Head of caudate nucleus (tissue), 42 donors: ENCODE measurements around the gene TSPAN15.
A peak's percentile ranks its signal among the peaks of the same experiment; 100 is the strongest.

ENCODE experiments used
- DNase-seq, 42 donors: peaks; one replicate each; pipeline versions ENCODE4 v3.0.0 to v3.0.0-alpha.2; 2020 to 2021; ENCODE audit warnings: mixed read lengths in 7 of 42
- intact Hi-C: fragments of 100-400 bp; cut with DNase I; formaldehyde crosslinking; loops from one replicate; pipeline ENCODE4 v1.15.0; 2022

TSPAN15 gene

DNA sequence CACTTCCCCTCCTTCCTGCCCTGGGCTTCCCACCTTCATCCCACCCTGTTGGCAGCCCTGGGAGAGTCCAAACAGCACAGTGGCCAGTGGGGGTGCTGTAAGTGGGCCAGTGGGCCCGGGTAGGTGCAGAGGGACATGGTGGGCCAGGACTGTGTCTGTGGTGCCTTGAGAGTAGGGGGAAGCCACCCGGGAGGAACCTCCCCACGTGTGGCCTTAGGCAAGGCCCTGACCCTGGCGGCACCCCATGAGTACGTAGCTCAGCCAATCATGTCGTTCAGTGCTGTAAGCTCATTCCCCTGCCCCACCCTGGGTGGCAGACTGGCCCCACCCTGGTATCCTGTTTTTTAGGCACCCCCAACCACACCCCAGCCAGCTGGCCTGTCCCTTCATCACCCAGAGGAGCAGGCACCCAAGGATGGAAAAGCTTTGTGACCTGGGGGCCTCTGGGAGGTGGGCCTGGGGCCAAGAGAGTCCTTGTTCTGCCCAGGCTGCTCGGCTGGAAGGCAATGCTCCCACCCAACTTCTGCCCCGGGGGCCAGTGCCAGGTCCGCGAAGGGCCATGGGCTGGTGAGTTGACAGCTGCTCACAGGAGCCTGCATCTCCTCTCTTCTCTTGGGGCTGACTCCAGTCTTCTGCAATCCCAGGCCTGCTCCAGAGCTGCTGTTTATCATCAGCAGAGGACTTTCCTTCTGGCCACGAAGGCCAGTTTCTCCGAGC is 41.6 kb downstream of the TSPAN15 start:
- intact Hi-C loops = no loop called here

GRCh38 chr10:69494626-69495558 is 43.6 kb downstream of the TSPAN15 start:
- DNase-seq = peak; percentile 87 to 98 (median 96)
- intact Hi-C loops = loop anchor here (2.0 kb wide), 1 partner anchor 44 kb away; the partner anchor contains the start of gene TSPAN15

More for the DNA sequence above, 41.6 kb downstream of the TSPAN15 start:
- DNase-seq = peak in 9 of 42 donors; percentile 9 to 49 (median 36)

- DNase-seq = peak in 6 of 42 donors; percentile 6 to 34 (median 22)
Measured at GRCh38 chr10:69495666-69496065, 44.4 kb downstream of the TSPAN15 start.

GRCh38 chr10:69496352-69497230 is 45.3 kb downstream of the TSPAN15 start:
- intact Hi-C loops = no loop called here
- peak in 5 of 42 donors; percentile 10 to 47 (median 28) for DNase-seq

More at GRCh38 chr10:69495666-69496065, 44.4 kb downstream of the TSPAN15 start:
- intact Hi-C loops = loop anchor here (2.0 kb wide), 1 partner anchor 45 kb away; the partner anchor contains the start of gene TSPAN15

GRCh38 chr10:69497231-69497561 is 45.9 kb downstream of the TSPAN15 start:
- peak in 35 of 42 donors; percentile 26 to 83 (median 61) for DNase-seq
- intact Hi-C loops = no loop called here

DNA sequence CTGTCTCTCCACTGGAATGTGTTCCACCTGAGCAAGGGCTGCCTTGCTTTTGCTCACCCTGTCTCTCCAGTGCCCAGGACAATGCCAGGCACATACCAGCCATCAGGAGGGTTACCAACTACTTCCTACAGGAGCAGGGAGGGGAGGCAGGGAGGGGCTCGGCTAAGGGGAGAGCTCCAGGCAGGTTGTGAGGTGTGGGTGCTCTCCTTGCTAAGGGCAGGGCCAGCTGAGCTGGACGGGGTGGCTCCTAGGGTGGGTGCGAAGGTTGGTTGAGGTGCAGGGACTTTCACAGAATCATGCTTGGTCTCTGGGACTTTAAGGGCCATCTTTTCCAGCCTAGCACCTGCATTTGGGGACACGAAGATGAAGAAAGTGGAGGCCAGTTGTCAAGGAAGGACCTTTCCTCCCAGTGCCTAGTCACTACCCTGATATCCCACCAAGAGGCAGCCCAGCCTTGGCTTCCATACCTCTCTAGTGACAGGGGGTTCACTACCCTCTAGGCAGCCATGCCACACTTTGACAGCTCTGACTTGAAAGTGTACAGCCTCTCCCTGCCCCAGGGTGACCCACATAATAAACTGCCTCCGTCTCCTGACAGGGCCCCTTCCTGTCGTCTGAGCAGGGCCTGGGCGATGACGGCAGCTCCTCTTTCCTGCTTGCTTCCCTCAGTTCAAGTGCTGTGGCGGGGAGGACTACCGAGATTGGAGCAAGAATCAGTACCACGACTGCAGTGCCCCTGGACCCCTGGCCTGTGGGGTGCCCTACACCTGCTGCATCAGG is 46.5 kb downstream of the TSPAN15 start:
- intact Hi-C loops = no loop called here
- peak in 8 of 42 donors; percentile 5 to 41 (median 22) for DNase-seq

DNA sequence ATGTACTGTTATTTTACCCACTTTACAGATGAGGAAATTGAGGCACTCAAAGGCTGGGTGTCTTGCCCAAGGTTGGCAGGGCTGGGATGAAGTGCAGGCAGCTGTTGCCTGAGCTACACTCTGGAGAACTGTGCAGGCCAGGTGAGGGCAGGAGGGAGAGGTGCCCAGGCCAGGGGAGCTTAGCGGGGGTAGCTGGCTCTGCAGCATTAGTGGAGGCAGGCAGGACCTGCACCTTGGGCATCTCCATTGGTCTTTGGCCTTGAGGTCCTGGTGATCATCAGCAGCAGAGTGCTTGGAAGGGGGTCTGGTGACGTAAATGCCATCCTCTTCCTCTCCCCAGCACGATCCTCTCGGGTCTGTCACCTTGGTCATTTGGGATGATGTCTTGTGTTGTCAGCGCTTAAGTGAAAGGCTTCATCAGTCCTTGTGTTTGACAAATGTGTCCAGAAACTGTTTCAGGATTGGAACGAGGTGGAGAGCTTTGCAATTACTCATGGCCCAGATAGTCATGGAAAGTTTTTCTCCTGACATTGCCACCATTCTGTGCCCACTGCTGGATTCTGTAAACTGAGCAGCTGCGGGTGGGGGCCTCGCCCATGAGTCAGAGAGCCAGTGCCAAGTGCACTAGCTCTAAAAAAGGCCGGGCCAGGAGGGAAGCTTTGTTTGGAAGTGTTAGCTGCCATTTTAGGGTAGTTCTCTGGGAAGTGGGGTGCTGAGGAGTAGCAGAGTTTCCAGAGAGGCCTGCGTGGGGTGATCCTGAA is 47.6 kb downstream of the TSPAN15 start:
- DNase-seq = peak in 8 of 42 donors; percentile 5 to 43 (median 25)
- intact Hi-C loops = no loop called here

DNA sequence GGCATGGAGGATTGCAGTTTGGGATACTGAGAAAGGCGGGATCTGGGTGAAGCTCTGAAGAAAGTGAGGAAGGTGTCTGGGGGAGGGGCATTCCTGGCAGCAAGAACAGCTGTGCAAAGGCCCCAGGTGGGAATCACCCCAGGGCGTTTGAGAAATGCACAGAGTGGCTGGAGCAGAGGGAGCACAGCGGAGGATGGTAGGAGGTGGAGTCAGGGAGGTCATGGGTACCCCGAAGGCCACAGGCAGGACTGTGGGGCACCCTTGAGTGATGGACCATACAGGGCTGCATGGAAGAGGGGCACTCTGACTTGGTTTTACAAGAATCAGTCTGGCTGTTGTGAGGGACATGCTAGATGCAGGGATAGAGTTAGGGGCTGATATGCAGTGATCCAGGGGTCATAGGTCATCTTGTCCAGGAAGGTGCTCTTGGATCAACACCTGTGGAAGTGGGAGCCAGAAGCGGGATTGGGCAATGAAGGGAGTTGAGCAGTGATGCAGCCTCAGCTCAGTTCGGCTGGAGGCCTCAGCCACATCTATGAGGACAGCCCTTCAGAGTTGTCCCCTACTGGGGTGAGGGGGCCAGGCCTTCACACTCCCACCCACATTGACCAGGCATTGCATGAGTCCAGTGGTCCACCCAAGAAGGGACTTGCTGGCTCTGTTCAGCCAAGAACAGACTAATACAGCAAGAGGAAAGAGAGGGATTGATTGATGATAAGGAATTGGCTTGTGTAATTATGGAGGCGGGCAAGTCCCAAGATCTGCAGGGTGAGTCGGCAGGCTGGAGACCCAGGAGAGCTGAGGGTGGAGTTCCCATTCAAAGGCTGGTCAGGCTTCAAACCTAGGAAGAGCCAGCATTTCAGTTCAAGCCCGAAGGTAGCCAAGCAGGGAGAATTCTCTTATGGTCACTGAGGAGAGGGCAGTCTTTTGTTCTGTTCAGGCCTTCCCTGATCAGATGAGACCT is 48.7 kb downstream of the TSPAN15 start:
- DNase-seq = peak in 6 of 42 donors; percentile 11 to 30 (median 18)
- intact Hi-C loops = no loop called here

DNA sequence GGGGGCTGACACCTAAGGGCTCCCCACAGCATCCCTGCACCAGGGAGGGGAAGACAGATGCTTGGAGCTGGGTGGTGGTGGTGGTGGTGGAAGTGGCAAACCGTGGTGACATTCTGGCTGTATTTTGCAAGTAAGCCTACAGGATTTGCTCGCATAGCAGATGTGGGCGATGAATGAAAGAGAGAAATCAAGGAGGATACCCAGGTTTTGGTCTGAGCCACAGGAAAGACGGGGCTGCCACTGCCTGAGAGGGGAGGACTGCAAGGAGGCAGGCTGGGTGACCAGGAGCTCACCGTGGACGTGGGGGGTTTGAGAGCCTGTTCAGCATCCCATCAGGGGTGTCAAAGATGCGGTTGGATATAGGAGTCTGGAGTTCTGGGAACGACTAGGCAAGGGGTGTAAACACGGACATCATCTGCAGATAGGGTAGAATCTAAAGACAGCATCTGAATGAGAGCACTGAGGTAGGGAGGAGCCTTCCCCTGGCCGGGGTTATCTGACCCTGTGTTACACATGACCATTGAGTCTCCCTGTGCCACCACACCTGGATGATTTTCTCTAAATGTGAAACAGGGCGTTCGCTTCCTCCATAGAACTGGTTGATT is 49.7 kb downstream of the TSPAN15 start:
- intact Hi-C loops = no loop called here

GRCh38 chr10:69501657-69502056 is 50.4 kb downstream of the TSPAN15 start:
- intact Hi-C loops = no loop called here
- peak in 6 of 42 donors; percentile 1 to 26 (median 4) for DNase-seq

More for the DNA sequence above, 49.7 kb downstream of the TSPAN15 start:
- peak in 10 of 42 donors; percentile 3 to 36 (median 20) for DNase-seq

GRCh38 chr10:69502589-69502988 is 51.3 kb downstream of the TSPAN15 start:
- DNase-seq = peak in 4 of 42 donors; percentile 6 to 35 (median 14)
- intact Hi-C loops = no loop called here

GRCh38 chr10:69503001-69503895 is 52.0 kb downstream of the TSPAN15 start:
- DNase-seq = peak in 7 of 42 donors; percentile 2 to 43 (median 11)
- intact Hi-C loops = no loop called here

DNA sequence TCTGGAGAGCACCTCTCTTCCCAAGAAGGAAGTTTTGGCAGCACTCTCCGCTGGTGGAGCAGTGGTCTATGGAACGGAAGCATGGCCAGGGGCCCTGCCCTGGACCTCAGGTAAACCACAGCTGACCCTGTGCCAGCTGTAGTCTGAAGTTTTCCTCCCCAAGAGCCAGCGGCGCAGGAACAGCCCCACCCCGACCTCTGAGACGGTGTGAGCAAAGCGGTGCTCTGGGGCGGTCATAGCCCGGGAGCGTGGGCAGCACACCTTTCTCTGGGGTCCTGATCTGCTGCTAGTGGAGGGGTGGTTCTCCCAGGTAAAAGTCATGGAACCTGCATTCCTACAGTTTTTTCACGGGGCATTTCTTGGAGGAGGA is 52.6 kb downstream of the TSPAN15 start:
- peak in 5 of 42 donors; percentile 3 to 27 (median 6) for DNase-seq
- intact Hi-C loops = no loop called here

DNA sequence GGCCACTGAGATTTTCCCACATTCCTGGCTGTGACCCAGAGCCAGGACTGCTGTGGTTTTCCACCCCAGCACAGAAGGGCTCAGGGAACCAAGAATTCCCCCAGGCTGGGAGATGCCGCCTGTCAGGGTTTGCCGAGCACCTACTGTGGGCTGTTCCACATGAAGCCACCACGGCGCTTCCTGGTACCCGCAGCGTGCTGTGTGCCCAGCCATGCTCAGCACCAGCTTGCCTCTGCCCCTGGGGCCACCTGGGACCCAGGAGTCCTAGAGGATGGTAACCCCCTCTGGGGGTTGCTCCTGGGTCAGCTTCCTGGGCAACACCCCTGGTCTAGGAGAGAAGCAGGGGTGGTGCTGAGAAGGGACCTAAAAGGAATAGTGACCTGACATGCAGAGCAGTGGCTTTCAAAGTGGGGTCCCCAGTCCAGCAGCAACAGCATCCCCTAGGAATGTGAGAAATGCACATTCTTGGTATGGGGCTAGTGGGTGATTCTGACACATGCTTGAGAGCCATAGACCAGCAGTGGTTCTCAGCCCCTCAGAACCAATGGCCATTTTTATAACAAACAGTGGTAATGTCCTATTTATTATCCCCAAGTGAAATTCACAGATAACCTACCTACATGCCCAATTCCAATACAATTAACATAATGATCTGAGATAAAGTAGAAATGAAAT is 53.4 kb downstream of the TSPAN15 start:
- intact Hi-C loops = loop anchor here (5.0 kb wide), 1 partner anchor 77 kb away; no protein-coding TSS in a partner anchor
- peak in 6 of 42 donors; percentile 8 to 42 (median 13) for DNase-seq
